ENCODE measurements around the gene CALML3.
"Not testable (repeated sequence)": the region's sequence is repeated elsewhere in the genome, so short reads cannot be mapped to it uniquely, and the experiment has no call there.

CALML3 gene

GRCh38 chr10:5524641-5525560 is at the start of gene CALML3:
TSS of gene CALML3 (plus strand) at chr10:5524961. CDS start at chr10:5525086, 125 bp downstream.
- DNase-seq = no peak

GRCh38 chr10:5475088-5475487 is 49.7 kb upstream of the CALML3 start:
- not testable (repeated sequence) for DNase-seq

DNA sequence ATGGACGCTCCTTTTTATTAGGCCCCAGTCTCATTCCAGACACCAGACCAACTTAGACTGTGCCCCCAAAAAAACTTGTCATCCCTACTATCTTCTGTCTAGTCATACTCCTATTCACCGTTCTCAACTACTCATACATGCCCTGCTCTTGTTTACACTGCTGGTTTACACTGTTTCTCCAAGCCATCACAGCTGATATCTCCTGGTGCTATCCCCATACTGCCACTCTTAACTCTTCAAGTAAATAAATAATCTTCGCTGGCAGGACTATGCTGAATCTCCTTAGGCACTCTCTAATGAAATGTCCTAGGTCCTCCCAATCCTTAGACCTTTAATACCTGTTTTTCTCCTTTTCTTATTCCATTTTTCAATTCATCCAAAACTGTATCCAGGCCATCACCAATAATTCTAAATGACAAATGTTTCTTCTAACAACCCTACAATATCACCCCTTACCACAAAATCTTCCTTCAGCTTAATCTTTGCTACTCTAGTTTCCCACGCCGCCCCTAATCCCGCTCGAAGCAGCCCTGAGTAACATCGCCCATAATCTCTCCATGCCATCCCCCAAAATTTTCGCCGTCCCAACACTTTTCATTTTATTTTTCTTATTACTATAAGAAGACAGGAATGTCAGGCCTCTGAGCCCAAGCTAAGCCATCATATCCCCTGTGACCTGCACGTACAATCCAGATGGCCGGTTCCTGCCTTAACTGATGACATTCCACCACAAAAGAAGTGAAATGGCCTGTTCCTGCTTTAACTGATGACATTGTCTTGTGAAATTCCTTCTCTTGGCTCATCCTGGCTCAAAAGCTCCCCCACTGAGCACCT is 48.6 kb upstream of the CALML3 start:
- DNase-seq = not testable (repeated sequence)

DNA sequence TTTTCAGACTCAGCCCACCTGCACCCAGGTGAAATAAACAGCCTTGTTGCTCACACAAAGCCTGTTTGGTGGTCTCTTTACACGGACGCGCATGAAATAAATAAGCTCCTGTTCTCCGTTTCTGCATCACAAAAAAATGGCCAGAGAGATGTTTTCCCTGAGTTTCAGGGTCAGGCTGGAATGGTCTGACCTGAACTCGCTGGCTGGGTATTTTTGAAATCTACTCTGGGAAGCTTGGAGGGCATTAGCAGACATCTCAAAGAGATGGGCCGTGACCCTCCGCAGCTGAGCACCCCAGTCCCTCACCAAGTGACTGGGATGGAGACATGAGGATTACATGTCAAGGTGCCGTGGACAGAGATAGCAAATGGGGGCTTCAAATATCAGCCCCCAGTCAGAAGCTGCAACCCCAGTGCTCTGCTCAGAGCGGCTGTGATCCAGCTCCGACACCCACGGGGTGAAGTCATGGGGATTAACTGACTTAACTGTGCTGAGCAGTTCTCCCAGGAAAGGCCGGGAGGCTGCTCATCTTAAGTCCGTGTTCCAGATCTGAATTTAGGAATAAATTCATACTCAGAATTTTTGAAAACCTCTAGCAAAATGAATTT is 47.7 kb upstream of the CALML3 start:
- no peak for DNase-seq

- no peak for DNase-seq
Observed at GRCh38 chr10:5477948-5478693, 46.6 kb upstream of the CALML3 start.

GRCh38 chr10:5478694-5479305 is 46.0 kb upstream of the CALML3 start:
- DNase-seq = no peak

GRCh38 chr10:5479481-5480161 is 45.1 kb upstream of the CALML3 start:
- DNase-seq = no peak

- no peak for DNase-seq
Observed at GRCh38 chr10:5480162-5480941, 44.4 kb upstream of the CALML3 start.

- DNase-seq = no peak
Observed at GRCh38 chr10:5481121-5481520, 43.6 kb upstream of the CALML3 start.

- DNase-seq = no peak
Observed at GRCh38 chr10:5482016-5482415, 42.7 kb upstream of the CALML3 start.

GRCh38 chr10:5484205-5484604 is 40.6 kb upstream of the CALML3 start:
- no peak for DNase-seq

DNA sequence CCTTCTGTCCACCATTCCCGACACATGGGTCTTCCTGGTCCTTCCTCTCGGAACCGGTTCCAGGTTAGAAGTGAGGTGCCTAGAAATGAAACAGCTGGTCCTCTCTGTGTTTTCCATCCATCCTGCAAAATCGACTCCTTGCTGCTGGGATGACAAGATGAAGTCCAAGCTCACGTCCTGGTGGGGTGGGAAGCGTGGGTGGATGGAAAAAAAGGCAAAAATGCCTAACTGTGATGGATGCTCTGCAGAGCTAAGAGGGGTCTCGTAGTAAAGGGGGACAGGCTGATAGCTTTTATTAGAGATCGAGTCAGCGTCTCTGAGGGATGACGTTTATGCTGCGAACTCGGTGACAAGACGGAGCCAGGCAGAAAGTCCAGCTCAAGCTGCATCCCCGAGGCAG is 39.5 kb upstream of the CALML3 start:
- DNase-seq = no peak

- DNase-seq = no peak
Observed at GRCh38 chr10:5485948-5486852, 38.6 kb upstream of the CALML3 start.

GRCh38 chr10:5486853-5487235 is 37.9 kb upstream of the CALML3 start:
- DNase-seq = no peak

DNA sequence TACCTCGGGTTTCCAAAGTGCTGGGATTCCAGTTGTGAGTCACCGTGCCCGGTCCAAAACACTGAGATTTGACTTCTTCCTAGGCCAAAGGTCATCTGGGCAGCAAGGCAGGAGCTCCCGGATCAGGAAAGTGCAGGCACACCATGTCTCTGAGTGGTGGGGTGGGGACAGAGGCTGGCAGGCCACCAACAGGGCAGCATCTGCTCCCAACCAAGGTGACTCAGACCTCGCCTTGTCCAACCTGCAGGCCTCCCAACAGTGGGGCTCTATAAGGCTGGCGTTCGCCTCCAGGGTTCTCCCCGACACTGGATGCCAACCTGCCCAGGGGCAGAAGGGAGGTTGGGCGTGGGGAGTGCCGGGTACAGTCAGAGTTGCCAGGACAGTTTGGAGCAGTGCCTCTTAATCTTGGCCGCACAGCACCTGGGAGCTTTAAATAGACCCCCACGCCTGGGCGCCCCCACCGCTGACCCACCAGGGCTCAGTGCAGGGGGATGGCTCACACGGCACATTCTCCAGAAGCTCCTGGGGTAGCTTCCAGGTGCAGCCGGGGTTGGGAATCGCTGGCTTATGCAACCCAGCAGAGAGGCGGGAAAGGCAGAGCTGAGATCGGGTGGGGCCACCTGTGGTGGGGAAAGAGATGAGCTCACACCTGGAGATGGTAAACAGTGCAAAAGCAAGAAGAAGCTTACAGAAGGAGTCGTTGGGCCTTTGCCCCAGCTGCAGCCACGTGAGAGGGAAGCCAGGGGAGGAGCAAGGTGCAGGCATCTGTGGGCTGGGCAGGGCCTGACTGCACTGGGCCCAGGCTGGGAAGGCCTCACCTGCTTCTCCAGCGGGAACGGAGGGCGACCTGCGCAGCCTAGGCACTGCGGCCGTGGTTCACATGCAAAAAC is 36.2 kb upstream of the CALML3 start:
- DNase-seq = no peak

DNA sequence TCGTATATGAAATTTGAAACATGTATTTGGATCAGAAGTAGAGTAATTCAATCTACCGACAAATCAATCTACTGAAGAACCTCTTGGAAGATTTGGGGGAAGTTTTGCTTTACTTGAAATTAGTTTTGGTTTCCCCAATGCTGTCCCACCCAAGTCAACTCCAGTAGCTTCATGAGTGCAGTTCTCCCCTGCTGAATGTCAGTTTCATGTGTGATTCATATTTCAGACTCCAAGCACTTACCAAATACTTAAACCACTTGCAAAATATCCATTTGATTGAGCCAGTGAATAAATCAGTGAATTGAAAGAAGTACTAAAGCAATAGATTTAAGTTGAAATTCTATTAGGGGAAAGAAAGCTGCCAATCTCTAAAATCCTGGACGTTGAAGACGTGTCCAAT is 34.7 kb upstream of the CALML3 start:
- DNase-seq = no peak

- no peak for DNase-seq
Observed at GRCh38 chr10:5490698-5491464, 33.9 kb upstream of the CALML3 start.

GRCh38 chr10:5491477-5491876 is 33.3 kb upstream of the CALML3 start:
- DNase-seq = no peak

Measured in activated CD4-positive, alpha-beta T cell treated with anti-CD3 and anti-CD28 coated beads, Interleukin-2, amount 50 U/mL, for 4 hours (primary cell).